ENCODE data around the gene MMP25.

- TF ChIP-seq POLR2A (IDR thresholded peaks at IDR 0.05; ENCODE audit: low read depth, low read length): no peak
- TF ChIP-seq SPI1 (IDR thresholded peaks at IDR 0.05; ENCODE audit: low read depth, low read length): no peak
- TF ChIP-seq PAX5 (IDR thresholded peaks at IDR 0.05; ENCODE audit: insufficient read depth, low read length, severe bottlenecking): no peak
Observed at GRCh38 chr16:3026003-3026378, 20.4 kb upstream of the MMP25 start.

All from GM12891 (cell line).